Body of pancreas (tissue), 4 donors: ENCODE data around the gene PCGF5.

ENCODE experiments used
- POLR2A ChIP-seq, 3 donors: fragments of 450-650 bp; IDR thresholded peaks; one replicate each; pipeline ENCODE4 v1.6.1; 2016; ENCODE audit warnings: antibody characterized with exemption in 3 of 3, mild to moderate bottlenecking in 2 of 3
- TF ChIP-seq, protein P1 (sequence below), 7 experiments: fragments of 450-650 bp in 4 of 7; fragments of 200-600 bp in 3 of 7; sonication (generic) in 3 of 7; IDR thresholded peaks; one replicate each; pipeline ENCODE4 v1.5.1; 2016 to 2019; ENCODE audit warnings: antibody characterized with exemption in 7 of 7

DNA sequence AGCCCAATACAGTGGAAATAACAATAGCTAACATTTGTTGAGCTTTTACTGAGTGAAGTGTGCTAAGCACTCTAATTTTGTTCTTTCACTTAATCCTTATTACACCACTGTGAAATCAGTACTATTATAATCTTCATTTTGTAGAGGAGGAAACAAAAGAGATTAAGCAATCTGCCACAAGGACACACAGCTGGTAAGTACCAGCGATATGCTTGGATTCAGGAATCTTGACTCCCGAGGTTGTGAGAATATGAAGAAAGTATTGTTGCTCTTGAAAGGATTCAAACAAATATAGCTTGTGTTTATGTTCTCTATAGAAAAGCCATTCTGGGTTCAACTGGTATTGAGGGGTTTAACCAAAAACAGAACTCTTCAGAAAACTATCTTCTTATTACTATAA lies 96.0 kb downstream of the PCGF5 start:
- TF ChIP-seq POLR2A (IDR thresholded peaks at IDR 0.05) = no peak
- TF ChIP-seq, protein P1, sequence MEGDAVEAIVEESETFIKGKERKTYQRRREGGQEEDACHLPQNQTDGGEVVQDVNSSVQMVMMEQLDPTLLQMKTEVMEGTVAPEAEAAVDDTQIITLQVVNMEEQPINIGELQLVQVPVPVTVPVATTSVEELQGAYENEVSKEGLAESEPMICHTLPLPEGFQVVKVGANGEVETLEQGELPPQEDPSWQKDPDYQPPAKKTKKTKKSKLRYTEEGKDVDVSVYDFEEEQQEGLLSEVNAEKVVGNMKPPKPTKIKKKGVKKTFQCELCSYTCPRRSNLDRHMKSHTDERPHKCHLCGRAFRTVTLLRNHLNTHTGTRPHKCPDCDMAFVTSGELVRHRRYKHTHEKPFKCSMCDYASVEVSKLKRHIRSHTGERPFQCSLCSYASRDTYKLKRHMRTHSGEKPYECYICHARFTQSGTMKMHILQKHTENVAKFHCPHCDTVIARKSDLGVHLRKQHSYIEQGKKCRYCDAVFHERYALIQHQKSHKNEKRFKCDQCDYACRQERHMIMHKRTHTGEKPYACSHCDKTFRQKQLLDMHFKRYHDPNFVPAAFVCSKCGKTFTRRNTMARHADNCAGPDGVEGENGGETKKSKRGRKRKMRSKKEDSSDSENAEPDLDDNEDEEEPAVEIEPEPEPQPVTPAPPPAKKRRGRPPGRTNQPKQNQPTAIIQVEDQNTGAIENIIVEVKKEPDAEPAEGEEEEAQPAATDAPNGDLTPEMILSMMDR (IDR thresholded peaks at IDR 0.05) = no peak
